Activated naive CD4-positive, alpha-beta T cell treated with anti-CD3 and anti-CD28 coated beads, Interleukin-2, amount 50 U/mL, for 72 hours (primary cell): ENCODE measurements around the gene LCE6A. TPM values are rescaled to one million over a fixed set of nuclear protein-coding genes. Genes with fewer than 3 reads are reported as not detected.
A peak's percentile ranks its signal among the peaks of the same experiment; 100 is the strongest.

Experiments
- ATAC-seq, 2 donors: fragments of 150-1000 bp; cut with Tn5 transposase; 2 replicates each; pipeline ENCODE4 v1.10.0; 2021; ENCODE audit warnings: mild to moderate bottlenecking in 2 of 2, moderate library complexity in 2 of 2
- DNase-seq, 2 donors: peaks; one replicate each; pipeline ENCODE4 v3.0.0; 2021 to 2022; ENCODE audit warnings: low spot score in 2 of 2
- H3K27ac Mint-ChIP-seq, 2 donors: one replicate each; pipeline ENCODE4 v1.8.0; 2022; ENCODE audit warnings: mild to moderate bottlenecking in 2 of 2, mixed read lengths in 2 of 2
- H3K36me3 Mint-ChIP-seq, 2 donors: one replicate each; pipeline ENCODE4 v1.8.0; 2022; ENCODE audit warnings: mixed read lengths in 2 of 2
- H3K9me3 Mint-ChIP-seq, 2 donors: one replicate each; pipeline ENCODE4 v1.8.0; 2022; ENCODE audit warnings: mixed read lengths in 2 of 2
- total RNA-seq, 2 donors: library from RNA; stranded (reverse); gene quantifications; one replicate each; pipeline ENCODE4 v1.2.3, GENCODE V29; 2022

LCE6A gene
- total RNA-seq: not detected

- Mint-ChIP-seq H3K36me3 (no peaks in the 10 kb centered on the region), H3K9me3 (no peaks in the 10 kb centered on the region), H3K27ac (no peak within 1 kb of the TSS)
- no peak for DNase-seq
- no peak for ATAC-seq
Measured at GRCh38 chr1:152842556-152842955, at the start of gene LCE6A. LCE6A (plus strand) TSS chr1:152842856; CDS start chr1:152843521, 665 bp downstream.

- H3K9me3 Mint-ChIP-seq: no peaks in the 10 kb centered on the region
- DNase-seq: no peak
Measured at GRCh38 chr1:152795686-152796085, 47.0 kb upstream of the LCE6A start.

DNA sequence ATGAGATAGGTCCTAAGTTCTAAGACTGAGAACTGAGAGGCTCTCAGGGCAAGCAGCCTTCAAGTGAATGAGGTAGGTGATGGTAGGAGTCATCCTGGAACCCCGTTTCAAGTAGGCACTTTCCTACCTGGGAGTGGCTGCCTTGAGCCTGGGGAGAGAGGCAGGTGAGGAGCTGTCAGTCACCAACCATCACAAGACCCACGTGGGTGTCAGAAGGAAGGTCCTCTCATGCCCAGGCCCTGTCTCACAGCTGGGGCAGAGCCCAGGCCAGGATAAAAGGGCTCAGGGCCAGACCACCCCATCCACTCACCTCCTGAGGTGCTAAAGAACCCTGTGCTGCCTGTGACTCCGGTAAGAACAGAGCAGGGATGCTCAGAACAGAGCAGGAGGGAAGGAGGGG, 46.2 kb upstream of the LCE6A start, which contains the start of gene LCE1D:
Gene LCE1D (plus strand): TSS at position 301 of the 400 bp plus-strand sequence. CDS start 1,074 bp downstream, outside the sequence.
- no peak for DNase-seq
- ATAC-seq: no peak
- Mint-ChIP-seq H3K27ac (no peak within 1 kb of the TSS), H3K9me3 (no peaks in the 10 kb centered on the region), H3K36me3 (no peaks in the 10 kb centered on the region)

More at GRCh38 chr1:152795686-152796085, 47.0 kb upstream of the LCE6A start:
- ATAC-seq: no peak
- H3K36me3 Mint-ChIP-seq: no peaks in the 10 kb centered on the region
- no peak overlapping the region for H3K27ac Mint-ChIP-seq

DNA sequence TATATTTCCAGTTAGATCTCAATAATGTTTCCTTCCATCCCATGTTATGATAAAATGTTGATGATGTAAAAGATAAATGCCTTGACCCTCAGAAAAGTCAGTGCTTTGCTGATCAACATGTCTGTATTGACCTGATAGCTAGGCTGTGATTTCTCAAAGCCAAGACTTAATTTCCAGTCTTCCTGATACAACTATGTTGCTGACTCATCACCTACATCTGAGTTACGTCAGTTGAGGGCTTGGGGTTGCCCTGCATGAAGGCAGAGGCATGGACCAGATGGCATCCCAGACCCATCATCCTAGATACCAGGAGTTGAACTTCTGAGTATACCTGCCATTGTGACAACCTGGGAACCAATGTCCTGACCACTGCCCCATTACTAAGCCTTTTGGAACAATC, 41.3 kb upstream of the LCE6A start:
- H3K27ac Mint-ChIP-seq: no peak overlapping the region
- H3K9me3 Mint-ChIP-seq: no peaks in the 10 kb centered on the region
- DNase-seq (no peak), ATAC-seq (no peak)
- H3K36me3 Mint-ChIP-seq: no peaks in the 10 kb centered on the region

- no peak within 1 kb of the TSS for H3K27ac Mint-ChIP-seq
- H3K36me3 Mint-ChIP-seq: no peaks in the 10 kb centered on the region
- DNase-seq: no peak
- H3K9me3 Mint-ChIP-seq: no peaks in the 10 kb centered on the region
- no peak for ATAC-seq
Measured at GRCh38 chr1:152806576-152806975, 36.1 kb upstream of the LCE6A start, which contains the start of gene LCE1C. LCE1C (minus strand) TSS chr1:152806651; CDS start chr1:152805478, 1,173 bp downstream.

DNA sequence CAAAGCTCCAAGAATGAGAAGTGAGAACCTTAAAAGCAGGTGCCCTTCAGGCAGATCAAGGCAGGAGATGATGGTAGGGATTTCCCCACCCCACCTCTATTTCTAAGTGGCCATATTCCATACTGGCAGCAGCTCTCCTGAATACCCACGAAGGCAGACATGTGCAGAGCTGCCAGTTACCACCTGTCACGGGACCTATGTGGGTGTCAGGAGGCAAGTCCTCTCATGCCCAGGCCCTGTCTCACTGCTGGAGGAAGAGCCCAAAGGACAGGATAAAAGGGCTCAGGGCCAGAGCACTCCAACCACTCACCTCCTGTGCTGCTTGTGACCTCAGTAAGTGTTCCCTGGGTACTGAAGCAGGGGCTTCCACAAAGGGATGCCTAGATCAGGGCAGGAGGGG, 31.6 kb upstream of the LCE6A start:
- no peak overlapping the region for H3K27ac Mint-ChIP-seq
- DNase-seq (no peak), ATAC-seq (no peak)
- H3K9me3 Mint-ChIP-seq: no peaks in the 10 kb centered on the region
- H3K36me3 Mint-ChIP-seq: no peaks in the 10 kb centered on the region

GRCh38 chr1:152811671-152812070, 31.0 kb upstream of the LCE6A start, which contains the start of gene LCE1B:
LCE1B (plus strand) TSS chr1:152811971; CDS start chr1:152812447, 476 bp downstream.
- ATAC-seq (no peak), DNase-seq (no peak)
- Mint-ChIP-seq H3K9me3 (no peaks in the 10 kb centered on the region), H3K27ac (peak within 1 kb of the TSS in 1 of 2 donors; percentile 11), H3K36me3 (no peaks in the 10 kb centered on the region)

DNA sequence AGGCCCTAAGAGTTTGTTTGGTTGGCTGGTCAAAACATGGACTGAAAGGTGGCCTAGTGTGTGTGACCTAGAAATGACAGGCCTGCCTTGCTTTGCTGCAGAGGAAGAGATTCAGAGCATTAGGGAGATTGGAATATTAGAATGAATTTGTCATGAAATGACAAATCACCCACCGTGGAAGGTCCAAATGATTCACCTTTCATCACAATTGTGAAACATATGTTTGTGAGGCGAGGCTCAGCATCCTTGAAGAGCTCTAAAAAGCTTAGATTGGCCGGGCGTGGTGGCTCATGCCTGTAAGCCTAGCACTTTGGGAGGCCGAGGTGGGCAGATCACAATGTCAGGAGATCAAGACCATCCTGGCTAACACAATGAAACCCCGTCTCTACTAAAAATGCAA, 25.3 kb upstream of the LCE6A start:
- no peak overlapping the region for H3K27ac Mint-ChIP-seq
- ATAC-seq: no peak
- no peaks in the 10 kb centered on the region for H3K9me3 Mint-ChIP-seq
- no peaks in the 10 kb centered on the region for H3K36me3 Mint-ChIP-seq
- DNase-seq: no peak

DNA sequence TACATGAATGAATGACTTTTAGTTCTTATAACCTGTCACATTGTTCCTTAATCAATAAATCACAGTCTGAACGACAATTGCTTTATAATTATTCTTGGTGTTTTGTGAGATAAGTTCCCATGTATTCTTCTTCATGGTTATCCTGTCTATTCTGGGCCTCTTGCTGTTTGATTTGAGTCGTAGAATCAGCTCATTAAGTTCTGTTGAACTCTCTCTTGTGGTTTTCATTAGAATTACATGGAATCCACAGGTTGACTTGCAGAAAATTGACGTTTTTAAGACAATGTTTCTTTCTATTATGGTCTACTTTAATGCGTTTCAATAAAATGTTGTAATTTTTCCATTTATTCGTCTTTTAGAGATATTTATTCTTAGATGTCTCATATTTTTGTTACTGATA, 19.4 kb upstream of the LCE6A start:
- Mint-ChIP-seq H3K36me3 (no peaks in the 10 kb centered on the region), H3K27ac (no peak overlapping the region), H3K9me3 (no peaks in the 10 kb centered on the region)
- no peak for ATAC-seq
- DNase-seq: no peak

DNA sequence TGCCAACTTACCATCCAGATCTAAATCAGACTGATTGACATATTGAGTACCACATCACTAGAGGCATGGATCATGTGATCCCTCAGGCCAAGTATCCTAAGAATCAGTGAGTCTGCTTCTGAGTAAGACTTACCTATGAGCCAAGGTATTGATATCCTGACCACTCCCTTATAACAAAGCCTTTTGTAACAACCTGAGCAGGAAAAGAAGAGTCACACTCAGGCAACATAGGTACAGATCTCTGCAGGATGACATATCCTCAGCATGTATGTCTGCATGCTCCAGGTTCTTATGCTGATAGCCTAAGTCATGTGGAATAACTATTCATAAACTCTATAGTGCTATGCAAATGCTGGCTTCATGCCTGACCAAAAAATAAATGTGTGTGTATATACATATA, 17.7 kb upstream of the LCE6A start:
- Mint-ChIP-seq H3K9me3 (no peaks in the 10 kb centered on the region), H3K36me3 (no peaks in the 10 kb centered on the region), H3K27ac (no peak overlapping the region)
- no peak for DNase-seq
- ATAC-seq: no peak

GRCh38 chr1:152827173-152827572, 15.5 kb upstream of the LCE6A start, which contains the start of gene LCE1A:
LCE1A (plus strand) TSS chr1:152827473; CDS start chr1:152827473, 0 bp downstream.
- Mint-ChIP-seq H3K9me3 (no peaks in the 10 kb centered on the region), H3K27ac (no peak within 1 kb of the TSS), H3K36me3 (no peaks in the 10 kb centered on the region)
- DNase-seq (no peak), ATAC-seq (no peak)

DNA sequence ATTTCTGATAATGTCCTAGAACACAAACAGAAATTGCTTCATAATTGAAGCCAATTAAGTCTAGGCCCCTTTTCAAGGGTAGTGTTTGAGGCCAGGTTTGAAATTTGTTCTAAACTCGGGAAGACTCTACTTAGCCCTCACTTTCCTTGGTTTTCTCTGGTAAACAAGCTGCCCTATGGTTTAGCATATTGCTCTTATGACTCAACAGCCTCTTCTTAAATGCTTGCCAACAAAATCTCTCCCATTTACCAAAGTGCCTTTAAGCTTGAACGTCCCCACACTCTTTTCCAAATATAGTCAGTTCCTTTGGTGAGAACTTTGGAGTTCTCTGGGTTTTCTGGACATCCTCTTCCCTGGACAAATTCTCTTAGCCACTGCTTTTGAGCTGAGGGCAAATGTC, 5.8 kb upstream of the LCE6A start:
- DNase-seq (no peak), ATAC-seq (no peak)
- no peaks in the 10 kb centered on the region for H3K36me3 Mint-ChIP-seq
- no peaks in the 10 kb centered on the region for H3K9me3 Mint-ChIP-seq
- no peak overlapping the region for H3K27ac Mint-ChIP-seq

GRCh38 chr1:152855661-152856060, 13.0 kb downstream of the LCE6A start:
- DNase-seq: no peak
- H3K9me3 Mint-ChIP-seq: no peaks in the 10 kb centered on the region
- no peaks in the 10 kb centered on the region for H3K36me3 Mint-ChIP-seq
- H3K27ac Mint-ChIP-seq: no peak overlapping the region
- no peak for ATAC-seq

DNA sequence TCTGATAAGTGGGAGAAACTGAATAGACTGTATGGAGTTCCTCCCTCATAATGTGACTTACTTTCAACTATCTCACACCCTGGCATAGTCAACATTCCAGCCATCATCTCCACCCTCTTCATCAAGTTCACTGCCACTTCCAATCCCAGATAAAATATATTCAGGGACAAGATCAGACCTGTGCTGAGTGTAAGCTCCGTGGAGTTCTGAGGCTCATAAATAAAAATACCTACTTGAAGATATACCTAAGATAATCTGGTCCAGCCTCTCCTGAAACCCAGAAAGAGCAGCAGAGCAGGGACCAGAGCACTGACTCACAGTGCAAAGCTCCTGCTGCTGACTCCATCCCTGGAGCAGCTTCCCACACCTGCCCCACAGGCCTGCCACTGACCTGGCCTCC, 15.4 kb downstream of the LCE6A start:
- no peaks in the 10 kb centered on the region for H3K36me3 Mint-ChIP-seq
- DNase-seq (no peak), ATAC-seq (no peak)
- H3K9me3 Mint-ChIP-seq: no peaks in the 10 kb centered on the region
- H3K27ac Mint-ChIP-seq: no peak overlapping the region

GRCh38 chr1:152859696-152860095, 17.0 kb downstream of the LCE6A start, which contains the start of gene LCE7A:
LCE7A (plus strand) TSS chr1:152859996; CDS start chr1:152860698, 702 bp downstream.
- Mint-ChIP-seq H3K36me3 (no peaks in the 10 kb centered on the region), H3K9me3 (no peaks in the 10 kb centered on the region), H3K27ac (no peak within 1 kb of the TSS)
- DNase-seq (no peak), ATAC-seq (no peak)

GRCh38 chr1:152860129-152860528, 17.5 kb downstream of the LCE6A start:
- H3K36me3 Mint-ChIP-seq: no peaks in the 10 kb centered on the region
- no peak for DNase-seq
- no peak overlapping the region for H3K27ac Mint-ChIP-seq
- H3K9me3 Mint-ChIP-seq: no peaks in the 10 kb centered on the region
- ATAC-seq: no peak

GRCh38 chr1:152861374-152861773, 18.7 kb downstream of the LCE6A start:
- Mint-ChIP-seq H3K9me3 (no peaks in the 10 kb centered on the region), H3K36me3 (no peaks in the 10 kb centered on the region), H3K27ac (no peak overlapping the region)
- ATAC-seq: no peak
- no peak for DNase-seq

DNA sequence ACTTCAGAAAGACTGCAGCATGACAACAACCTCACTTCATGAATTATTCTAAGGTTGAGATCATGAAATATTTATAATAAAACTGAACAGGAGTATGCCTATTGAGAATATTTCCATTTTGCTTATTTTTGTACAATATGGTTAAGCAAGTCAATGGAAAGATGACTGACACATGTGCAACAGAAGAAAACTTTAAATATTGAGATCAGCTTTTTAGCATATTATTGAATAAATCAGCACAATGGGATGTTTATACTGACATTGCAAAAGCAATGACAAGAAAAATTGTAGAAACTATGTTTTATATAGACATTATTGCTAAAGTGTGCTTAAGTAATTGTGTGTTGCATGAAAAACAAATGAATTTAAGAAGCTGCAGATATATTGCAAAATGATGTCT, 21.8 kb downstream of the LCE6A start:
- DNase-seq (no peak), ATAC-seq (no peak)
- H3K9me3 Mint-ChIP-seq: no peaks in the 10 kb centered on the region
- no peak overlapping the region for H3K27ac Mint-ChIP-seq
- no peaks in the 10 kb centered on the region for H3K36me3 Mint-ChIP-seq
